Neural progenitor cell (in vitro differentiated cells): ENCODE results near the gene CCDC102B. TPM values are rescaled to one million over a fixed set of nuclear protein-coding genes. Genes with fewer than 3 reads are reported as not detected.

Experiments
- DNase-seq: peaks from one replicate; pipeline ENCODE4 v3.0.0-alpha.2; 2016; ENCODE audit warnings: low spot score
- H2AFZ ChIP-seq: fragments of 200-600 bp; sonication (generic); replicated peaks from 2 replicates; pipeline ENCODE4 v1.6.1; 2016; ENCODE audit warnings: antibody characterized with exemption
- H3F3A ChIP-seq: fragments of 200-600 bp; sonication (generic); 2 replicates; pipeline ENCODE4 v1.6.1; 2016; ENCODE audit warnings: antibody characterized with exemption, low read depth
- H3K27ac ChIP-seq: fragments of 200-600 bp; sonication (generic); 2 replicates; pipeline ENCODE4 v1.5.1; 2016; ENCODE audit warnings: mild to moderate bottlenecking
- H3K27me3 ChIP-seq: fragments of 200-600 bp; sonication (generic); 2 replicates; pipeline ENCODE4 v1.6.1; 2016; ENCODE audit warnings: mild to moderate bottlenecking, moderate library complexity
- H3K36me3 ChIP-seq: fragments of 200-600 bp; sonication (generic); 2 replicates; pipeline ENCODE4 v1.5.1; 2016
- H3K4me1 ChIP-seq: fragments of 200-600 bp; sonication (generic); 2 replicates; pipeline ENCODE4 v1.6.1; 2016; ENCODE audit warnings: mixed run types
- H3K4me2 ChIP-seq: fragments of 200-600 bp; sonication (generic); 2 replicates; pipeline ENCODE4 v1.6.1; 2016
- H3K4me3 ChIP-seq: fragments of 200-600 bp; sonication (generic); 2 replicates; pipeline ENCODE4 v1.5.1; 2016
- H3K79me2 ChIP-seq: fragments of 200-600 bp; sonication (generic); 2 replicates; pipeline ENCODE4 v1.6.1; 2016; ENCODE audit warnings: low read depth
- H3K9ac ChIP-seq: fragments of 200-600 bp; sonication (generic); 2 replicates; pipeline ENCODE4 v1.6.1; 2016
- H3K9me3 ChIP-seq: fragments of 200-600 bp; sonication (generic); 2 replicates; pipeline ENCODE4 v1.5.1; 2016; ENCODE audit warnings: low read depth
- H4K20me1 ChIP-seq: fragments of 200-600 bp; sonication (generic); 2 replicates; pipeline ENCODE4 v1.6.1; 2016; ENCODE audit warnings: low read depth
- H3K27ac Mint-ChIP-seq: 3 replicates; pipeline ENCODE4 v1.8.0; 2021; ENCODE audit warnings: mixed read lengths
- H3K27me3 Mint-ChIP-seq: 2 replicates; pipeline ENCODE4 v1.8.0; 2022; ENCODE audit warnings: low read depth, mild to moderate bottlenecking, inconsistent platforms, moderate library complexity, mixed read lengths; ENCODE audit not compliant: insufficient read depth
- H3K36me3 Mint-ChIP-seq: 3 replicates; pipeline ENCODE4 v1.8.0; 2021; ENCODE audit warnings: mixed read lengths
- H3K4me1 Mint-ChIP-seq: 3 replicates; pipeline ENCODE4 v1.8.0; 2021; ENCODE audit warnings: mixed read lengths
- H3K4me3 Mint-ChIP-seq: 3 replicates; pipeline ENCODE4 v1.8.0; 2021; ENCODE audit warnings: mild to moderate bottlenecking, moderate library complexity, mixed read lengths
- H3K9me3 Mint-ChIP-seq: 3 replicates; pipeline ENCODE4 v1.8.0; 2020; ENCODE audit warnings: mixed read lengths
- EZH2 ChIP-seq: fragments of 200-600 bp; sonication (generic); IDR thresholded peaks from 2 replicates; pipeline ENCODE4 v1.6.1; 2017; ENCODE audit warnings: antibody characterized with exemption, mild to moderate bottlenecking, moderate library complexity
- EZH2phosphoT487 ChIP-seq: fragments of 200-600 bp; sonication (generic); IDR thresholded peaks from 2 replicates; pipeline ENCODE4 v1.6.1; 2017; ENCODE audit warnings: antibody characterized with exemption
- total RNA-seq: library from RNA; depleted of rRNA; stranded (reverse); fragments of >200 nt; gene quantifications from 2 replicates; pipeline ENCODE4 v1.2.3, GENCODE V29; 2015; ENCODE audit warnings: low replicate concordance
- TF ChIP-seq, protein P1 (sequence below): fragments of 200-600 bp; sonication (generic); IDR thresholded peaks from 2 replicates; pipeline ENCODE4 v1.5.1; 2017; ENCODE audit warnings: antibody characterized with exemption, mild to moderate bottlenecking

The CCDC102B gene
- total RNA-seq, 1 donor from 2014 or later, result 26.2 TPM

DNA sequence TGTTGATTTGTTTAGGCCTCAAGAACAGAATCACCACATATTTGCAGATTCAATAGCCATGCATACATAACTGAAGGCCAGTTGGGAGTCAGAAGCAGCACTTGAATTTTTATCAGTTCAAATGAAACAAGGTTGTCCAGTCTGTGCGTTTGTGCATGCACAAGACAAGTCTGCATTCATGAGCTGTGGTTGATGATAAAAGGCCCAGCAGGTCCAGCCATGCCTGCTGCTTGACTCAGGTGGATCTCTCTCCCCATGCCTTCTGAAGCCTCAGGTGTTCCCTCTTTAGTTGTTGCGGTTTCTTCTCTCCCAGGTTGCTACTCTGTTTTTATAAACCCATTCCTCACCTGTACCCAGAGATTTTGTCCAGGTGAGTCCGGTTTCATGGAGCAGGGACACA is 124.5 kb downstream of the CCDC102B start:
- H3K4me1 ChIP-seq, result no peaks in the 10 kb centered on the region
- no peaks in the 10 kb centered on the region for H4K20me1 ChIP-seq
- Mint-ChIP-seq H3K4me1 (peaks cover 2% of the 10 kb centered on the region), H3K27ac (no peak overlapping the region), H3K27me3 (no peaks in the 10 kb centered on the region), H3K4me3 (no peak overlapping the region), H3K9me3 (no peaks in the 10 kb centered on the region), H3K36me3 (no peaks in the 10 kb centered on the region)
- no peaks in the 10 kb centered on the region for H3K36me3 ChIP-seq
- no peaks in the 10 kb centered on the region for H3K9me3 ChIP-seq
- no peak overlapping the region for H3K4me3 ChIP-seq
- H3K9ac ChIP-seq, result no peak overlapping the region
- no peak overlapping the region for H3K27ac ChIP-seq
- no peaks in the 10 kb centered on the region for H3K27me3 ChIP-seq
- H2AFZ ChIP-seq, result no peak overlapping the region
- DNase-seq, result no peak
- no peak overlapping the region for H3K4me2 ChIP-seq
- H3F3A ChIP-seq, result no peaks in the 10 kb centered on the region
- H3K79me2 ChIP-seq, result no peaks in the 10 kb centered on the region
- TF ChIP-seq, protein P1, sequence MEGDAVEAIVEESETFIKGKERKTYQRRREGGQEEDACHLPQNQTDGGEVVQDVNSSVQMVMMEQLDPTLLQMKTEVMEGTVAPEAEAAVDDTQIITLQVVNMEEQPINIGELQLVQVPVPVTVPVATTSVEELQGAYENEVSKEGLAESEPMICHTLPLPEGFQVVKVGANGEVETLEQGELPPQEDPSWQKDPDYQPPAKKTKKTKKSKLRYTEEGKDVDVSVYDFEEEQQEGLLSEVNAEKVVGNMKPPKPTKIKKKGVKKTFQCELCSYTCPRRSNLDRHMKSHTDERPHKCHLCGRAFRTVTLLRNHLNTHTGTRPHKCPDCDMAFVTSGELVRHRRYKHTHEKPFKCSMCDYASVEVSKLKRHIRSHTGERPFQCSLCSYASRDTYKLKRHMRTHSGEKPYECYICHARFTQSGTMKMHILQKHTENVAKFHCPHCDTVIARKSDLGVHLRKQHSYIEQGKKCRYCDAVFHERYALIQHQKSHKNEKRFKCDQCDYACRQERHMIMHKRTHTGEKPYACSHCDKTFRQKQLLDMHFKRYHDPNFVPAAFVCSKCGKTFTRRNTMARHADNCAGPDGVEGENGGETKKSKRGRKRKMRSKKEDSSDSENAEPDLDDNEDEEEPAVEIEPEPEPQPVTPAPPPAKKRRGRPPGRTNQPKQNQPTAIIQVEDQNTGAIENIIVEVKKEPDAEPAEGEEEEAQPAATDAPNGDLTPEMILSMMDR, result no peak
- TF ChIP-seq EZH2phosphoT487 (no peak), EZH2 (no peak)

DNA sequence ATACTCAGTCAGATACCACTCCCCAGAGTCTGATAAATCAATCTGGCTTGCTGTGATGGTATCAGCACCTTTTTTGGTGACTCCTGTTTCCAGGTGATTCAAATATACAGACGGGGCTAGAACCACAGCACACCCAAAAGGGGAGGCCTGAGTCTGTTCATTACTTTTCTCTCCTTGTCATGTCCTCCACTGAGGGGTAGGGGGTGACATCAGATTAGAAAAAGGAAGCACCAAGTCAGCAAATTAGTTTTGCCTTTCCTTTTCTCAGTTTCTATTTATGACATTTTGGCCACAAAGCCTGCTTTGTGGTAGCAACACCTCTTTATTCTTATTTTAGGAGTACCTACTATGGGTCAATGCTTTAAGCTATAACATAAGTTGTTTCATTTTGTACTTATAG is 127.4 kb downstream of the CCDC102B start:
- Histone ChIP-seq H3K27me3 (no peaks in the 10 kb centered on the region), H4K20me1 (no peaks in the 10 kb centered on the region), H2AFZ (no peak overlapping the region), H3K4me3 (no peak overlapping the region), H3K27ac (no peak overlapping the region), H3K9me3 (no peaks in the 10 kb centered on the region), H3K9ac (no peak overlapping the region), H3K36me3 (no peaks in the 10 kb centered on the region), H3F3A (peaks cover 5% of the 10 kb centered on the region), H3K79me2 (no peaks in the 10 kb centered on the region), H3K4me1 (peaks cover 20% of the 10 kb centered on the region), H3K4me2 (no peak overlapping the region)
- Mint-ChIP-seq H3K27me3 (no peaks in the 10 kb centered on the region), H3K4me3 (no peak overlapping the region), H3K27ac (no peak overlapping the region), H3K4me1 (peaks cover 9% of the 10 kb centered on the region), H3K9me3 (no peaks in the 10 kb centered on the region), H3K36me3 (no peaks in the 10 kb centered on the region)
- no peak for TF ChIP-seq EZH2
- TF ChIP-seq, protein P1, result peak; percentile 59
- TF ChIP-seq EZH2phosphoT487, result no peak
- DNase-seq, result peak; percentile 33

DNA sequence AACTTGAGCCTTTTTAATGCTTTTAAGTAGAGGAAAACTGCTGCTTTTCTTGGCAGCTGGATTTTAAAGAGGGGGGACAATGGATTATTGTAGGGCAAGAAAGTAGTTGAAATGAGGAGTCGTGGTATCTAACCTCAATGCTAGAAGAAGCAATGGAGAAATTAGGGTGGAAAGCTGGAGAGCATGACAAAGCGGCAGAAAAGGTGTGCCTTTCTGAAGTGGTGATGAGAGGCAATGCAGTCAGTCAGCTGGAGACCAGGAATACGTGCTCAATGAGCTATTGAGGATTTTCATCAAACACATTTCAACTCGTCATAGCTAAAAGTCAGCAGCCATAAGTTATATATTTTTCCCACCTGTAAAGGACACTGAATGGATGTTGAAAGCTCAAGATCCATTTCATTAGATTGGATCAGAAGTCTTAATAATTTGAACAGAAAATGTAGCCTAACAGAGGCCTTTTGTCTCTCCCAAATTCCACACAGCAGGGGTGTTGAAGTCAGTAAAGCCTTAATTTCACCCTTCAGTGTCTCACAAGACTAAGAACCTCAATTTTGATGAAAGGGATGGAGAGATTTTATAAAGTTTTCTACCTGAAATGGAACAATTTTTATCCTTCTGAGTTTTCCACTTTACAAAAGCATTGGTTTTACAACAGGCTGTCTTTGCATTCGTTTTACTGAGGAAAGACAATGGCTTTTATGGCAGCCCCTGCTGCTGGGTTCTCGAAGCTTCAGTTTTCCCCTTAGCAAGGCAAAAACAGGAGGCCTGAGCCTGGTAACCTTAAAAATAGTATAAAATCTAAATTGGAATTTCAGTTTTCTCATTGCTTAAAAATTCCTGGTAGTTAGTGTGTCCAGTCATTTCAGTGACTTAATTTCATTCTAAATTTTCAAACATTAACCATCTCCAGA is 131.1 kb downstream of the CCDC102B start:
- Mint-ChIP-seq H3K27me3 (no peaks in the 10 kb centered on the region), H3K27ac (no peak overlapping the region), H3K4me1 (peaks cover 9% of the 10 kb centered on the region), H3K36me3 (no peaks in the 10 kb centered on the region), H3K4me3 (no peak overlapping the region), H3K9me3 (no peaks in the 10 kb centered on the region)
- H3K27ac ChIP-seq, result no peak overlapping the region
- H3K79me2 ChIP-seq, result no peaks in the 10 kb centered on the region
- TF ChIP-seq, protein P1, result no peak
- no peak for TF ChIP-seq EZH2phosphoT487
- TF ChIP-seq EZH2, result no peak
- H3K4me2 ChIP-seq, result peak overlapping the region; percentile 47
- no peak overlapping the region for H3K9ac ChIP-seq
- peak; percentile 68 for DNase-seq
- no peak overlapping the region for H2AFZ ChIP-seq
- no peaks in the 10 kb centered on the region for H3K9me3 ChIP-seq
- H4K20me1 ChIP-seq, result no peaks in the 10 kb centered on the region
- H3K4me3 ChIP-seq, result no peak overlapping the region
- H3K4me1 ChIP-seq, result peaks cover 20% of the 10 kb centered on the region
- peaks cover 5% of the 10 kb centered on the region for H3F3A ChIP-seq
- no peaks in the 10 kb centered on the region for H3K36me3 ChIP-seq
- no peaks in the 10 kb centered on the region for H3K27me3 ChIP-seq
